ENCODE results near the gene AKT1S1. TPM values are rescaled to one million over a fixed set of nuclear protein-coding genes. Genes with fewer than 3 reads are reported as not detected.

The AKT1S1 gene
- polyA plus RNA-seq, 4 donors = 27.3 to 46.8 (median 32.0) TPM

DNA sequence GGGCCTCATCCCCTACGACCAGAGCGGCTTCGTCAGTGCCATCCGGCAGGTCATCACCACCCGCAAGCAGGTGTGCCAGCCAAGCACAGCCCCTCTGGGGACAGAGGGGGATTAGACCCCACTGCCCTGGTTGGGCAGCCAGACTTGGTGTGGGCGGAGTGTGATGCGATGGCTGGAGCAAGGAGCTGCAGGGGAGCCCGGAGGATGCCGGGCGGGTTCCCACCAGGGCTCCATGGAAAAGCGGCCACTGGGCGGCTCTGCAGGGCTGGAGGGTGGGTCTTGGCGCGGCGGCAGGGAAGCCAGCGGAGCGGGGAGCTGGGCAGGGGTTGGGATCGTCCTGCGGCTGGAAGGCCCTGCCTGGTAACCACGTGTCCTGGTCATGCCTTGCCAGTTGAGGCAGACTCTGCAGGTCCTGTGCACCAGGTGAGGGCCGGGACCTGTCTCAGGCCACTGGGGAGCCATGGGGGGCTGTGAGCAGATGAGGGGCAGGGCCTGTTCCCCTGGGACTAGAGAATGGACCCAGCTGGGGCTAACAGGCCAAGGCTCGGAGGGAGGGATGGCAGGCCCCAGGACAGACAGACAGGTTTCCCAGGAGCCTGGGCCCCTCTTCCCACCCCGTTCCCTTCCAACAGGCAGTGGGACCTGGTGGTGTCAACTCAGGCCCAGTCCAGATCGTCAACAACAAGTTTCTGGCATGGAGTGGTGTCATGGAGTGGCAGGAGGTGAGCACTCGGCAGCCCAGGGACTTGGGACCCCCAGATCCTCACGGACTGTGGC lies 19.9 kb downstream of the AKT1S1 start:
- DNase-seq (ENCODE audit: low read depth in 4 of 4, low spot score in 3 of 4) = no peak

DNA sequence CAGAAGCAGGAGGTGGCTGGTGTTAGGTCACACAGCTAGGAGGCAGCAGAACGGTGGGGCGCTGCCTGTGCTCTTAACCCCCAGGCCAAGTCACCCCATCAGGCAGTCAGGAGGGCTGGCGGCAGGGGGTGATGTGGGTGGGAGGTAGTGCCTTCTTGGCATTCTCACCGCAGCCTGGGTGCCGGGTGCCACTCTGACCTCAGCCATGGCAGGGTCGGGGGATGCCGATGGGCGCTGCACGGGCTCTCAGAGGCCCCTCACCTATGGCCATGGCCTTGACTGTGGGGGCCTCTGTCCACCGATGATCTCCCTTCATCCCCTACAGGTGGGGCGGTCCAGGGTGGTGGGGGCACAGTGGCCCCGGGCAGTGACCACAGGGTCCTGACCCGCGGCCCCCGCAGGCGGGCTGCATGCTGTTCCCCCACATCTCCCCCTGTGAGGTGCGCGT lies 20.6 kb downstream of the AKT1S1 start:
- no peak for DNase-seq (ENCODE audit: low read depth in 4 of 4, low spot score in 3 of 4)

DNA sequence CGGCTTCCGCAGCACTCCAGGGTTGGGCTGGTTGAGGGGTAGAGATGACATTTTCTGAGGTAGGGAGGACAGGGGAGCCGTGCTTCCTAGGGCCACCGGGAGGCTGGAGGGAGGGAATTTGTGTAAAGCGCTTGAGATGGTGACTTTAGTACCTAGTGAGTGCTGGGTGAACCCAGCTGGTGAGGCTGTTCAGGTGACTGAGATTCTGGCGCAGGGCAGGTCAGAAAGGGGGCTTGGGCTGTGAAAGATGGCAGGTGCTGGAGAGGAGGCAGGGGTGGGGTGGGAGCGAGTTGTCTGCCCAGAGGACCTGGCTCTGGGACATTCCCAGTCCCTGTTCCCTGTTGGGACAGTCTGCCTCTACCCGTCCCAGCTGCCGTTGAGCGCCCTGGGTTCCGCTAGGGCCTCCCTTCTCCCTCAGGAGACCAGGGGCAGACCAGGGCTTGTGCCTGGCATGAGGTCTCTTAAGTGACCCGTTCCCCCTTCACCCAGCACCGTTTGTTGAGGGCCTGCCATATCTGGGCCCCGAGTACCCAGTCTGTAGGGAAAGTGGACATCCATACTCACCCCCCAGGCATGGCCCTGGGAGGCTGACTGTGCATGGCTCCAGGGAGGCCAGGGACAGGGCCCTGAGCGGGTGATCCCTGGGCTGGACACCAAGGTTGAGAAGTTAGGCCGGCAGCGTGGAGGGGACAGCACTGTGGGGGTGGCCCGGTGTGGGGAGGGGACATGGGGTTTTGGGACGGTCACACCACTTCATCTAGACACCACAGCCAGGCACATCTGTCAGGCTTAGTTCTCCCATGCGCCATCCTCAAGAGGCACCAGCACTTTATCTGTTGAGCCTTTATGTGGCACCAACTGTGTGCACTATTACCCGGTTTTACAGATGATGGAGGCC lies 21.2 kb downstream of the AKT1S1 start:
- no peak for DNase-seq (ENCODE audit: low read depth in 4 of 4, low spot score in 3 of 4)

DNA sequence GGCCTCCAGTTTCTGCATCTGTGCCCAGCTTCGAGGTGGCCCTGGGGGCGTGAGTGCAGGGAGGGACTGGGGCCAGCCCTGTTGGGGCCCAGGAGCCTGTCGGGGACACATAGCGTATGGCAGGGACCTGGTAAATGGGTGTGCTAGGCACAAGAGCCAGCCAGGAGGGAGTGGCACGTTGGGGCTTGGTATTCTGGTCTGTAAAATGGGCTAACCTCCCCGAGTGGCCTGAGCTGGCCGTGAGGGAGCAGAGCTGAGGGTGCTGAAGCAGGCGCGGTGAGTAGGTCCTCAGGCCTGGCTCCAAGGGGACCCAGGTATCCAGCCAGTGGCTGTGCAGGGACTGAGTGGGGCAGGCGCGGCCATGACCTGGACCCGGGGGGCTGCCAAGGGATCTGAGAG lies 21.9 kb downstream of the AKT1S1 start:
- no peak for DNase-seq (ENCODE audit: low read depth in 4 of 4, low spot score in 3 of 4)

DNA sequence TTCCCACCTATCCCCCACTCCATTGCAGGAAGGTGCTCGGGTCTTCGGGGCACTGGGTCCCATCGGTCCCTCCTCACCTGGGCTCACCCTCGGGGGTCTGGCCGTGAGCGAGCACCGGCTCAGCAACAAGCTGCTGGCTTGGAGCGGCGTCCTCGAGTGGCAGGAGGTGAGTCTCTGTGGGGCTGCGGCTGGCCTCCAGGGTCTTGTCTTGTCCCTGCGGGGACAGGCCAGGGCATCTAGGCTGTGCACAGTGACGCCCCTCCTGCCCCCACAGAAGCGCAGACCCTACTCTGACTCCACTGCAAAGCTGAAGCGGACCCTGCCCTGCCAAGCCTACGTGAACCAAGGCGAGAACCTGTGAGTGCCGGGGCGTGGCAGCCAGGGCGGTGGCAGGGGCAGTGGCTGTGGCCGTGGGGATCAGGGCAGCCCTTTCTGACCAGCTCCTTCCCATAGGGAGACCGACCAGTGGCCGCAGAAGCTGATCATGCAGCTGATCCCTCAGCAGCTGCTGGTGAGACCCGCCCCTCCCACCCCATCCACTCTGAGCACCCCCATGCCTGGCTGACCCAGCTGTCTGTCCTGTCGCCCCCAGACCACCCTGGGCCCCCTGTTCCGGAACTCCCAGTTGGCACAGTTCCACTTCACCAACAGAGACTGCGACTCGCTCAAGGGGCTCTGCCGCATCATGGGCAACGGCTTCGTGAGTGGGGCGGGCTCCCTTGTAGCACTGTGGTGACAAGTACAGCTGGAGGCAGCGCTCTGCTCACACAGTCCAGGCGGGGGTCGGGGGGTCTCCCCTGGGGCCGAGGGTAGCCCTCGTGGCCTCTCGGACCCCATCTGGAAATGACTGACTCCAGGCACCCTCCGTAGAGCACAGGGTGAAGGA lies 22.5 kb downstream of the AKT1S1 start:
- DNase-seq (ENCODE audit: low read depth in 4 of 4, low spot score in 3 of 4) = no peak

DNA sequence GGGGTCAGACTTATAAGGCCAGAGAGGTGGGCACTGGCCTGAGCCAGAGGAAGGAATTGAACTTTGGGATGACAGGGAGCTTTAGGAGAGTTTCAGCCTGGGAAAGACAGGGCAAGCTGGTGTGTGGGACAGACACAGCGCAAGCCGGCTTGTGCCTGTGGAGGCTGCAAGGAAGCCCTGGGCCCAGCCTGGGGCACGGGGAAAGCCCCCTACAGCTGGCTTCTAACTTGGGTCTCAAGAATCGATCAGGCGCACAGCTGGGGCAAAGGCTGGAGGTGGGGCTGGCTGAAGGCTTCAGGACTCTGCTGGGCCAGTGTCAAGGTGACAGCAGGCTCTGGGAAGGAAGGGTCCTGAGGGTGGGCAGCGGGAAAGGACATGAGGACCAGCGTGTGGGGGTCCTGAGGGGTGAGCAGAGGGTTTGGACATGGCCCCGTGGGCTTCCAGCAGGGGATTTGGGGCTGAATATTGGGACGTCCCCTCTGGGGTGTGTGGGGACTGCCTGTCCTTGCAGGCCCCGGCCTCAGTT lies 23.2 kb downstream of the AKT1S1 start:
- DNase-seq (ENCODE audit: low read depth in 4 of 4, low spot score in 3 of 4) = no peak

DNA sequence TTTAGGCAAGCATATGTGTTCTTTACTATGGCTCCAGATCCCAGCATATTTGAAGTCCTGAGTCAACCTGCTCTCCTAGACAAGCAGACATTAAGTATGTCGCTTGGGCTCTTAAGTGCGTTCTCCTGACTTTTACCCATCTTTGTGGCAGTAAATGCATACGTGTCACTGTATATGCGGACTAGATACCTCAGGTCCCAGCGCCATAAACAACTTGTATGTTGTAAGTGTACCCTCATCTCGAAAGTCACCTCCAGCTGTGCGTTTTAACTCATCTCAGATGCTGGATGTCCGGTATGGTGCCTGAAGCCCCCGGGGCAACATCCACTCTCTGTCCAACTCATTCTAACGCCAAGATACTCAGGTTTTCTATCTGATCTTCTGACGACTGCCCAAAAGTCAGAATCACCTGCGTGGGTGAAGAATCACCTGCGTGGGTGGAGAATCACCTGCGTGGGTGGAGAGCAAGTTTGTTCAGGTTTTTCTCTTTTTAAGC lies 24.5 kb downstream of the AKT1S1 start:
- DNase-seq (ENCODE audit: low read depth in 4 of 4, low spot score in 3 of 4) = no peak

DNA sequence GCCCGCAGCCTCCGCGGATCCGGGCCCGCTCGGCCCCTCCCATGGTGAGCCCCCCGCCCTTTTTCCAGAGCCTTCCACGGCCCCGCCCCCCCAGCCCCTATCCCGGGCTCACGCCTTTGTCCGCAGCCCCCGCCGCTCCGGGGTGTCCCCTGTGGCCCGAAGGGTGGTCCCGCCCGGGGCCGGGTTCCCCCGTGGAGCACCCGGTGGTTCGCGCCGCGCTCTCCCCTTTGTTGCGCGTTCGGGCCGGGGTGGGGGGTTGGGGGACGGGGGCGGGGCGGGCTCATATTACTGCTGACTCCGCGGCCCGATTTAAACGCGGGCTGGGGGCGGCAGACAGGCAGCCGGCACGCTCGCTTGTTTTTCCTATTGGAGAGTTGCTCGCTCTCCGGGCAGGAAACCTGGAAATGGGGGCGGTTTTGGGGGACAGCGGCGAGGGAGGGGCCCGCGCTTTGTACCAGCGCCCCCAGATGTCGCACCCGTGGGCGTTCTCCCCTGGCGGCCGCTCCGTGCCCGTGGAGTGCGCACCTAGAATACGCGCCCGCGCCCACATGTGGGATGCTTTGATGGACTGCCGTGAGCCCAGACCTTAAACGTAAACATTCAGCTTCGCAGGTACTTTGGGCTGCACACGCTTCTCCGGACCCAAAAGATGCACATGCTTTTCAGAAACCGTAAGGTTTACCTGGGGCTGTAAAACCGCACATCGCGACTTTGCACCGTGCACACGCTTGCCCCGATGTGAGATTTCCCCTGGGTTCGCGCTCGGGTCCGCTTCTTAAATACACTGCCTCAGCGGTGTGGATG lies 25.5 kb downstream of the AKT1S1 start:
- DNase-seq (ENCODE audit: low read depth in 4 of 4, low spot score in 3 of 4) = no peak

DNA sequence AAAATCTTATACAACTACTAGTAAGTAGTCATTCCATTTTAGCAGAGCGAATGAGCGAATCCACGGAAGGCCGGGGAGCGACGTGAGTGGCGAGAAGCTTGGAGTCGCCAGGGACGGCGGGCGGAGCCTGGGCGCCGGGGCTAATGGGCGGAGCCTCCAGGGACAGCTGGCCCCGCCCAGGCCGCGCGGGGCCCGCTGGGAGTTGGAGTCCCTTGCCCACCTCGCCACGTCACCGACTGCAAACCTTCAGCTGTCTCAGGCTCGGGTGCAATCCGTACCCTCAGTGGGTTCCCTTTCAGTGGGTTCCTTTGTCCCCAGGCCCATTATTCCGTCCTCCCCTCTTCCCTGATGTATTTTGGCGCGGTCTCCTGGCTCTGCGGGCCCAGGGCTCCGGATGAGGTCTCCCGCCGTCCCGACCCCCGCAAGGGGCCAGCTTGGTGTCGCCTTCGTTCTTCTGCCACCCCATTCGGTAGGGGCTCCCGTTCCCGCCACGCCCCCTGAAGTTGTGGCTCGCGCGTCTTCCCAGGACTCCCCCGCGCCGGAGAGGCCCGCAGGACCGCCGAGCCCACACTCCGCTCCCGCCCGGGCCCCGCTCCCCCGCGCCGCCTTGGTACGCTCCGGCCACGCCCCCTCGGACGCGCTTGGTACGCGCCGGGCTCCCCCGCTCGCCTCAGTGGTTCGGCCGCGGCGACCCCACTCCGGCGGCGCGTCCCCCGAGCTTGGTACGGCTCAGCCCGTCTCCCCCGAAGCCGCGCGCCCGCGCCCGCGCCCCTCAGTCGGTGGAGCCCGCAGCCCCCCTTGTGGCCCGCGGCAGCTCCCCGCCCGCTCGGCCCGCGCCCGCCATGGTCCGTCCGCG lies 26.4 kb downstream of the AKT1S1 start, which contains the start of gene PTOV1:
TSS of gene PTOV1 (plus strand) at position 673 of the 856 bp plus-strand sequence.
- DNase-seq (ENCODE audit: low read depth in 4 of 4, low spot score in 3 of 4) = peak; percentile 75 to 86 (median 83)

DNA sequence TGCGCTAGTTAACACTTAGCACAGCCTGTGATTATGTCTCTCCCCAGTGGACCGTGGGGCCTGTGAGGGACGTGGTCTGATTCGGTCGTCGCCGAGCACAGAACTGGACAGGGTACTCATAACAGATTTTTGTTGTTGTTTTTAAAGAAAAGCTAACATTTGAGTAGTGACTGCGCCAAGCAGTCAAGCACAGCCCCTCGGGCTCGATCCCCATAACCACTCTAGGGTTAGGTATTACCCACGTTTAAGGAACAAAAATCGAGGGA lies 27.0 kb downstream of the AKT1S1 start:
- DNase-seq (ENCODE audit: low read depth in 4 of 4, low spot score in 3 of 4) = no peak

DNA sequence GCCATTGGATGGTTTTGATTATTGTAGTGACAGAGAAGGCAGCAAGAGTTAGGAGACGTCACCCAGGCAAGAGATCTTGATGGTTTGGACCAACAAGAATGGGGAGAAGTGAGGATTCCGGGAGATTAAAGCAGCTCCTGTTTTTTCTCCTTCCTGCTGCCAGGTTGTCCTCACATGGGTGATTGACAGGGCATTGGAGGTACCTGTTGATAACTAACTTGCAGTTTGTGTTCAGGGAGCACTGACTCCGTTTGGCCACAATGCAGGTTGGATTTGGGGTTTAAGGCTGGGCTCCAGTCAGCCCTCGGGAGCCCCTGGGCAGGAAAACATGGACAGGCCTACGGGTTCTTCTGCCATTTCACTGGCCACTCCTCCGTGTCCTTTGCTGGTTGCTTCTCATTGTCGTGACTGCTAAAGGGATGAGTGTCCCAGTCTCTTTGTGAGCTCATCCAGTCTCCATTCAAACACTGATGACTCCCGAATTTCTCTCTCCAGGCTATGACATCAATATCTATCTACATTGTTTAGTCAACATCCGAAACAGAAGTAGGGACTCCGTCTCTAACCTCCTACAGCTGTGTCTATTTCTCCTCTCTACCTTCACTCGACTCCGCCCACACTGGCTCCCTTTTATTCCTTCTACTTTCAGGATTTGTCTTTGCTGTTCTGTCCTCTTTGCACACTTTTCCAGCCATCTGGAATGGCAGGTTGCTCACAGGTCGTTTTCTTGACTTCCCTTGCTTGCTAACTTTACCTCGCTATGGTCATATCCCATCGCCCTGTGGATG lies 27.5 kb downstream of the AKT1S1 start:
- no peak for DNase-seq (ENCODE audit: low read depth in 4 of 4, low spot score in 3 of 4)

DNA sequence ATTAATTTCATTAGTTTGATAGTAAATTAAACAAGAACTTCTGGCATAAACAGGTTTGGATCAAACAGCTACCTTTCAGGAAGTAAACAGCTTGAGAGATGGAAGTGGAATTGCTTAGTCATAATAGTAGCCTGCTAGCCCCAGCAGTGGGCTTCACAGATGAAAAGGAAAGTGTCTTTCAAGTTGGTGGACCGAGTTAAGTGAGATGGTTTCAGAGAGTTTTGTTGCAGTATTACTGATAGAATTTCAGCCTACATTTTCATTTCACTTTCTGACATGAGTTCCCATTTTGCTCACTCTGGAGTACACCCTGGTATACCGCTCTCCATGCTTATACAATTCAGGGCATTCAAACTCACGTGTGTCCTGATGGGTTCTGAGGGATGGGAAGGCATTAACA lies 28.2 kb downstream of the AKT1S1 start:
- no peak for DNase-seq (ENCODE audit: low read depth in 4 of 4, low spot score in 3 of 4)

DNA sequence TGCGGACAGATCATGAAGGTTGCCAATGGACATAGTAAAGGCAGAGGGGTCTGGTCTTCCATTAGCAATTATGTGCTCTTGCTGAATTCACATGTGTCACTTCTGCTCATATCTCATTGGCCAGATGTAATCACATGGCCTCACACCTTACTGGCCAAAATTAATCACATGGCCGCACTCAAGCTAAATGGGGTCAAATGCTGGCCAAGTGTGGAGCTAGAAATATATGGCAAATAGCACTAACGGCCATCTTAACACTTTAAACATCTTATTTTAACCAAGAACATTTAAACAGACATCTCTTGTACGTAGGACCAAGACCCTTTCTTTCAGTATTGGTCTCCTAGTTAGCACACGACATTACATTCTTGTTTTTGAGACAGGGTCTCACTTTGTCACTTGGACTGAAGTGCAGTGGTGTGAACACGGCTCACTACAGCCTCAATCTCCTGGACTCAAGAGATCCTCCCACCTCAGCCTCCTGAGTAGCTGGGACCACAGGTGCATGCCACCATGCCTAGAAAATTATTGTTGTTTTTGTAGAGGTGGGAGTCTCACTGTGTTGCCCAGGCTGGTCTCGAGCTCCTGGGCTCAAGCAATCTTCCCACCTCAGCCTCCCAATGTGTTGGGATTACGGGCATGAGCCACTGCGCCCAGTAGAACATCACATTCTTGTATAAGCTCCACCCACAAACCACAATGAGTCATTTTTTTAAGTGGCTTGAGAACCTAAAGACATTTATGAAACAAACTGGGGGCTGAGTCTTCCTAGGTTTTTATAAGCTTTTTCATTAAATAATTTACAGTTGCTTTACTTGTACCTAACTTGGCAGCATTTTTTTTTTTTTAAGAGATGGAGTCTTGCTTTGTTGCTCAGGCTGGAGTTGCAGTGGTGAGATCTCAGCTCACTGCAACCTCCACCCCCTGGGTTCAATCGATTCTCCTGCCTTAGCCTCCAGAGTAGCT lies 29.1 kb downstream of the AKT1S1 start:
- no peak for DNase-seq (ENCODE audit: low read depth in 4 of 4, low spot score in 3 of 4)

DNA sequence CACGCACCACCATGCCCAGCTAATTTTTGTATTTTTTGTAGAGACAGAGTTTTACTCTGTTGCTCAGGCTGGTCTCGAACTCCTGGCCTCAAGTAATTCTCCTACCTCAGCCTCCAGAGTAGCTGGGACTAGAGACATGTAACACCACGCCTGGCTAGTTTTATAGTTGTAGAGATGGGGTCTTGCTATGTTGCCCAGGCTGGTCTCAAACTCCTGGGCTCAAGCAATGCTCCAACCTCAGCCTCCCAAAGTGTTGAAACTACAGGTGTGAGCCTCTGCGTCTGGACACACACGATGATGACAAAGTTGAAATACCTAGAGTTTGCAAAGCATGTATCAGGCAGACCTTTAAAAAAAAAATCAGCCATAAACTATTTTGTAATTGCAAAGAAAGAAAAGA lies 30.7 kb downstream of the AKT1S1 start:
- no peak for DNase-seq (ENCODE audit: low read depth in 4 of 4, low spot score in 3 of 4)

DNA sequence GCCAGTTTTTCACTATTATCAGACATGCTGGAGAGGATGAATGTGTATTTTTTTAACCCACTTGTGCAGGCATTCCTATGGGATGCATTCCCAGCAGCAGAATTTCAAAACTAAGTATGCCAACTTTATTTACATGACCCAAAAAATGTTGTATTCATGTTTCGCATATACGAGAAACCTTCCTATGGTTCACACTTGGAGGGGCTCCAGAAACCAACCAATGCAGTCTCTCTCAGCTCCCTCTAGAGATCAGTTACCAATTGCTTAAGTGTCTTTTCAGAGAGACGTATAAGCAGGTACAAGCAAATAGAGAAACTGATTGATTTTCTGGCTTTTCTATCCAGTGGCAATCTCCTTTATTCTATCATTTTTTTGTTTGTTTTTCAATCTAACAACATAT lies 31.7 kb downstream of the AKT1S1 start:
- no peak for DNase-seq (ENCODE audit: low read depth in 4 of 4, low spot score in 3 of 4)

DNA sequence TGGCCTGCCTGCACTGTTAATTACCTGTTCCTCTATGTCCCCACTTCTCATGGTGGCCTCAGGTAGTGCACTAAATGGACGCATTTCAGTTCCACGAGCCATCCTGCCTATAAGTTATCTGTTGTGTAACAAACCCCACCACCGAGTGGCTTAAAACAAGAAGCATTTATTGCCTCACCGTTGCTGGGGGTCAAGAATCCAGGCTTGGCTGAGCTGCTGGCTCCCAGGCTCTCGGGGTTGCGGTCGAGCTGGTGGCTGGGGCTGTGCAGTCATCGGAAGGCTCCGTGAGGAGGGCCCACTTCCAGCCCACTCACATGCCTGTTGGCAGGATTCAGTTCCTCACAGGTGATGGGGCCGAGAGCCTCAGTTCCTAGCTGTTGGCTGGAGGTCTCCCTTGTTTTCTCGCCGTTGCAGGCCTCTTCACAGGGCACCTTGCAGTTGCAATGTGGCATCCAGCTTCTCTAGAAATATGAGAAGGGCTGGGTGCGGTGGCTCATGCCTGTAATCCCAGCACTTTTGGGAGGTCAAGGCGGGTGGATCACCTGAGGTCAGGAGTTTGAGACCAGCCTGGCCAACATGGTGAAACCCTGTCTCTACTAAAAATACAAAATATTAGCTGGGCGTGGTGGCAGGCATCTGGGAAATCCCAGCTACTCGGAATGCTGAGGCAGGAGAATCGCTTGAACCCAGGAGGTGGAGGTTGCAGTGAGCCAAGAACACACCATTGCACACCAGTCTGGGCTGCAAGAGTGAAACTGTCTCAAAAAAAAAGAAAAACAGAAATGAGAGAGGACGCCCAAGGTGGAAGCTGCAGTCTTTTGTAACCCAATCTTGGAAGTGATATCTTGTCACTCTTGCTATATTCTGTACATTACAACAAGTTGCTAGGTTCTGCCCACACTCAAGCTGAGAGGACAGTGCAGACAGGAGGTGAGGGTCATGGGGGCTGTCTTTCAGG lies 32.7 kb downstream of the AKT1S1 start:
- no peak for DNase-seq (ENCODE audit: low read depth in 4 of 4, low spot score in 3 of 4)
